Epithelial cell of alveolus of lung (primary cell): ENCODE results near the gene TNRC18. TPM values are rescaled to one million over a fixed set of nuclear protein-coding genes. Genes with fewer than 3 reads are reported as not detected.

Experiments used
- total RNA-seq: library from RNA; depleted of rRNA; stranded (reverse); fragments of >200 nt; gene quantifications from 2 replicates; pipeline ENCODE4 v1.2.1, GENCODE V29; 2015

TNRC18 gene, protein sequence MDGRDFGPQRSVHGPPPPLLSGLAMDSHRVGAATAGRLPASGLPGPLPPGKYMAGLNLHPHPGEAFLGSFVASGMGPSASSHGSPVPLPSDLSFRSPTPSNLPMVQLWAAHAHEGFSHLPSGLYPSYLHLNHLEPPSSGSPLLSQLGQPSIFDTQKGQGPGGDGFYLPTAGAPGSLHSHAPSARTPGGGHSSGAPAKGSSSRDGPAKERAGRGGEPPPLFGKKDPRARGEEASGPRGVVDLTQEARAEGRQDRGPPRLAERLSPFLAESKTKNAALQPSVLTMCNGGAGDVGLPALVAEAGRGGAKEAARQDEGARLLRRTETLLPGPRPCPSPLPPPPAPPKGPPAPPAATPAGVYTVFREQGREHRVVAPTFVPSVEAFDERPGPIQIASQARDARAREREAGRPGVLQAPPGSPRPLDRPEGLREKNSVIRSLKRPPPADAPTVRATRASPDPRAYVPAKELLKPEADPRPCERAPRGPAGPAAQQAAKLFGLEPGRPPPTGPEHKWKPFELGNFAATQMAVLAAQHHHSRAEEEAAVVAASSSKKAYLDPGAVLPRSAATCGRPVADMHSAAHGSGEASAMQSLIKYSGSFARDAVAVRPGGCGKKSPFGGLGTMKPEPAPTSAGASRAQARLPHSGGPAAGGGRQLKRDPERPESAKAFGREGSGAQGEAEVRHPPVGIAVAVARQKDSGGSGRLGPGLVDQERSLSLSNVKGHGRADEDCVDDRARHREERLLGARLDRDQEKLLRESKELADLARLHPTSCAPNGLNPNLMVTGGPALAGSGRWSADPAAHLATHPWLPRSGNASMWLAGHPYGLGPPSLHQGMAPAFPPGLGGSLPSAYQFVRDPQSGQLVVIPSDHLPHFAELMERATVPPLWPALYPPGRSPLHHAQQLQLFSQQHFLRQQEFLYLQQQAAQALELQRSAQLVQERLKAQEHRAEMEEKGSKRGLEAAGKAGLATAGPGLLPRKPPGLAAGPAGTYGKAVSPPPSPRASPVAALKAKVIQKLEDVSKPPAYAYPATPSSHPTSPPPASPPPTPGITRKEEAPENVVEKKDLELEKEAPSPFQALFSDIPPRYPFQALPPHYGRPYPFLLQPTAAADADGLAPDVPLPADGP (N-terminal part only)
- 33.2 and 51.3 TPM in 2 replicates for total RNA-seq

GRCh38 chr7:5423306-5423975, at the start of gene TNRC18:
TNRC18 (minus strand) TSS chr7:5423834; CDS start chr7:5421246, 2,588 bp downstream.

GRCh38 chr7:5282543-5283316, 140.9 kb downstream of the TNRC18 start, which contains the start of gene SLC29A4:
SLC29A4 (plus strand) TSS chr7:5282943; CDS start chr7:5287817, 4,874 bp downstream.

Other genes with a start within 250 kb of the TNRC18 start
- gene WIPI2, start 233.6 kb downstream of the TNRC18 start, total RNA-seq = 55.9 and 61.5 TPM in 2 replicates
- gene SLC29A4, start 140.9 kb downstream of the TNRC18 start, total RNA-seq = 7.4 and 12.4 TPM in 2 replicates
- 10.7 and 12.4 TPM in 2 replicates for gene FBXL18, start 90.0 kb upstream of the TNRC18 start, total RNA-seq
- 3,146 and 5,249 TPM in 2 replicates for gene ACTB, start 106.8 kb upstream of the TNRC18 start, total RNA-seq
- gene FSCN1, start 169.0 kb upstream of the TNRC18 start, total RNA-seq = 353 and 428 TPM in 2 replicates